Femur (tissue), 1 donor: ENCODE measurements around the gene EXOC1.
"Not testable (repeated sequence)": the region's sequence is repeated elsewhere in the genome, so short reads cannot be mapped to it uniquely, and the experiment has no call there.

Experiments
- DNase-seq: peaks from one replicate; pipeline ENCODE4 v3.0.0-alpha.2; 2017

EXOC1 gene

GRCh38 chr4:55853484-55854046 is at the start of gene EXOC1:
Gene EXOC1 (plus strand): TSS chr4:55853648. CDS start chr4:55858324, 4,676 bp downstream.
- peak; percentile 99 for DNase-seq

GRCh38 chr4:55807556-55807955 is 45.9 kb upstream of the EXOC1 start:
- no peak for DNase-seq

- DNase-seq = no peak
Measured at GRCh38 chr4:55808186-55808585, 45.3 kb upstream of the EXOC1 start.

GRCh38 chr4:55808632-55809031 is 44.8 kb upstream of the EXOC1 start:
- no peak for DNase-seq

- no peak for DNase-seq
Measured at GRCh38 chr4:55817691-55818090, 35.8 kb upstream of the EXOC1 start.

GRCh38 chr4:55819634-55820033 is 33.8 kb upstream of the EXOC1 start, which contains the start of gene EXOC1L:
Gene EXOC1L (plus strand): TSS chr4:55819790. CDS start chr4:55820027, 237 bp downstream.
- peak; percentile 48 for DNase-seq

GRCh38 chr4:55820279-55820678 is 33.2 kb upstream of the EXOC1 start:
- DNase-seq = no peak

GRCh38 chr4:55822329-55822728 is 31.1 kb upstream of the EXOC1 start:
- no peak for DNase-seq

GRCh38 chr4:55824865-55825264 is 28.6 kb upstream of the EXOC1 start:
- DNase-seq = no peak

- DNase-seq = no peak
Measured at GRCh38 chr4:55826986-55827385, 26.5 kb upstream of the EXOC1 start.

- DNase-seq = no peak
Measured at GRCh38 chr4:55827582-55827981, 25.9 kb upstream of the EXOC1 start.

- DNase-seq = no peak
Measured at GRCh38 chr4:55830048-55830447, 23.4 kb upstream of the EXOC1 start.

- DNase-seq = no peak
Measured at GRCh38 chr4:55830716-55831115, 22.7 kb upstream of the EXOC1 start.

- no peak for DNase-seq
Measured at GRCh38 chr4:55834086-55834795, 19.2 kb upstream of the EXOC1 start.

- DNase-seq = no peak
Measured at GRCh38 chr4:55837903-55838302, 15.5 kb upstream of the EXOC1 start.

GRCh38 chr4:55838356-55838755 is 15.1 kb upstream of the EXOC1 start:
- no peak for DNase-seq

GRCh38 chr4:55838952-55839351 is 14.5 kb upstream of the EXOC1 start:
- DNase-seq = no peak

GRCh38 chr4:55840956-55841355 is 12.5 kb upstream of the EXOC1 start:
- DNase-seq = no peak

GRCh38 chr4:55841373-55842239 is 11.8 kb upstream of the EXOC1 start:
- DNase-seq = not testable (repeated sequence)

GRCh38 chr4:55842312-55842711 is 11.1 kb upstream of the EXOC1 start:
- DNase-seq = not testable (repeated sequence)

- no peak for DNase-seq
Measured at GRCh38 chr4:55849724-55850123, 3.7 kb upstream of the EXOC1 start.

- DNase-seq = no peak
Measured at GRCh38 chr4:55851885-55852284, 1.6 kb upstream of the EXOC1 start.

GRCh38 chr4:55854129-55854528 is 681 bp downstream of the EXOC1 start:
- DNase-seq = no peak

- no peak for DNase-seq
Measured at GRCh38 chr4:55857586-55857985, 4.1 kb downstream of the EXOC1 start.
